Measurements from ENCODE around the gene MAP7D1.

MAP7D1 gene

GRCh38 chr1:36175137-36176095 is 19.5 kb downstream of the MAP7D1 start:
- in situ Hi-C loops (cut with HindIII; ENCODE audit: low pct_ligation_motif_present, low sequenced_read_pairs), result no loop called here
- H3K36me3 ChIP-seq (replicated peaks), result peaks cover 95% of the 10 kb centered on the region
- H3K27me3 ChIP-seq (replicated peaks), result no peaks in the 10 kb centered on the region
- no peak for TF ChIP-seq CTCF (IDR thresholded peaks at IDR 0.05; ENCODE audit: low read depth, low read length, missing control alignments)
- peak overlapping the region; percentile 45 for H3K27ac ChIP-seq
- H3K4me3 ChIP-seq (ENCODE audit: low read depth, low read length), result no peak overlapping the region
- DNase-seq, result peak; percentile 48

GRCh38 chr1:36176106-36176949 is 20.4 kb downstream of the MAP7D1 start:
- peaks cover 95% of the 10 kb centered on the region for H3K36me3 ChIP-seq (replicated peaks)
- H3K4me3 ChIP-seq (ENCODE audit: low read depth, low read length), result no peak overlapping the region
- no peak for TF ChIP-seq CTCF (IDR thresholded peaks at IDR 0.05; ENCODE audit: low read depth, low read length, missing control alignments)
- no peak for DNase-seq
- H3K27me3 ChIP-seq (replicated peaks), result no peaks in the 10 kb centered on the region
- in situ Hi-C loops (cut with HindIII; ENCODE audit: low pct_ligation_motif_present, low sequenced_read_pairs), result no loop called here
- H3K27ac ChIP-seq, result no peak overlapping the region

GRCh38 chr1:36177589-36178431 is 21.9 kb downstream of the MAP7D1 start:
- no peak for TF ChIP-seq CTCF (IDR thresholded peaks at IDR 0.05; ENCODE audit: low read depth, low read length, missing control alignments)
- H3K27ac ChIP-seq, result no peak overlapping the region
- in situ Hi-C loops (cut with HindIII; ENCODE audit: low pct_ligation_motif_present, low sequenced_read_pairs), result no loop called here

GRCh38 chr1:36178471-36179219 is 22.7 kb downstream of the MAP7D1 start:
- no peak for TF ChIP-seq CTCF (IDR thresholded peaks at IDR 0.05; ENCODE audit: low read depth, low read length, missing control alignments)
- Histone ChIP-seq H3K36me3 (replicated peaks) (peaks cover 89% of the 10 kb centered on the region), H3K4me3 (ENCODE audit: low read depth, low read length) (no peak overlapping the region), H3K27ac (no peak overlapping the region), H3K27me3 (replicated peaks) (no peaks in the 10 kb centered on the region)
- in situ Hi-C loops (cut with HindIII; ENCODE audit: low pct_ligation_motif_present, low sequenced_read_pairs), result no loop called here
- DNase-seq, result no peak

More at GRCh38 chr1:36177589-36178431, 21.9 kb downstream of the MAP7D1 start:
- H3K36me3 ChIP-seq (replicated peaks), result peaks cover 89% of the 10 kb centered on the region
- no peaks in the 10 kb centered on the region for H3K27me3 ChIP-seq (replicated peaks)
- no peak for DNase-seq
- H3K4me3 ChIP-seq (ENCODE audit: low read depth, low read length), result no peak overlapping the region

GRCh38 chr1:36179220-36179600 is 23.2 kb downstream of the MAP7D1 start:
- Histone ChIP-seq H3K27ac (no peak overlapping the region), H3K27me3 (replicated peaks) (no peaks in the 10 kb centered on the region), H3K4me3 (ENCODE audit: low read depth, low read length) (no peak overlapping the region), H3K36me3 (replicated peaks) (peaks cover 85% of the 10 kb centered on the region)
- no peak for TF ChIP-seq CTCF (IDR thresholded peaks at IDR 0.05; ENCODE audit: low read depth, low read length, missing control alignments)
- in situ Hi-C loops (cut with HindIII; ENCODE audit: low pct_ligation_motif_present, low sequenced_read_pairs), result no loop called here
- DNase-seq, result no peak
